Measurements from ENCODE around the gene TAF13.
A peak's percentile ranks its signal among the peaks of the same experiment; 100 is the strongest.

Gene TAF13

GRCh38 chr1:109050228-109050995 lies 25.4 kb downstream of the TAF13 start:
- H3K4me3 ChIP-seq (ENCODE audit: low read depth, low read length), result no peak overlapping the region
- DNase-seq (ENCODE audit: low read depth, low spot score), result no peak
- no peak for TF ChIP-seq CTCF (IDR thresholded peaks at IDR 0.05; ENCODE audit: low read depth, low read length)
- in situ Hi-C loops (cut with HindIII; ENCODE audit: low sequenced_read_pairs), result no loop called here

- DNase-seq (ENCODE audit: low read depth, low spot score), result no peak
- in situ Hi-C loops (cut with HindIII; ENCODE audit: low sequenced_read_pairs), result no loop called here
- no peak for TF ChIP-seq CTCF (IDR thresholded peaks at IDR 0.05; ENCODE audit: low read depth, low read length)
- H3K4me3 ChIP-seq (ENCODE audit: low read depth, low read length), result no peak overlapping the region
Observed at GRCh38 chr1:109048335-109048734, 27.5 kb downstream of the TAF13 start.

GRCh38 chr1:109047339-109047738 lies 28.5 kb downstream of the TAF13 start:
- no peak for DNase-seq (ENCODE audit: low read depth, low spot score)
- H3K4me3 ChIP-seq (ENCODE audit: low read depth, low read length), result no peak overlapping the region
- no peak for TF ChIP-seq CTCF (IDR thresholded peaks at IDR 0.05; ENCODE audit: low read depth, low read length)
- in situ Hi-C loops (cut with HindIII; ENCODE audit: low sequenced_read_pairs), result no loop called here

DNA sequence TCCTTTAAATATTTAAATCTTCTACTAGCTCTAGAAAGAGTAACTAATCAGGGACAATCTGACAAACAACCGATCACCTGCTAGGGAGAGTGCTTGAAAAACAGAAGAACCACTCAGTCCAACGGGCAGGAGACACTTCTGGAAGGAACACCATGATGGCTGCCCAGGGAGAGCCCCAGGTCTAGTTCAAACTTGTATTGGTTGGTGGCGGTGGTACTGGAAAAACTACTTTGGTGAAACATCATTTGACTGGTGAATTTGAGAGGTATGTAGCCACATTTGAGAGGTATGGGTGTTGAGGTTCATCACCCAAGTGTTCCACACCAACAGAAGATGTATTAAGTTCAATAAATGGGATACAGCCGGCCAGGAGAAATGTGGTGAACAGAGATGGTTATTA lies 29.1 kb downstream of the TAF13 start:
- no peak for TF ChIP-seq CTCF (IDR thresholded peaks at IDR 0.05; ENCODE audit: low read depth, low read length)
- H3K4me3 ChIP-seq (ENCODE audit: low read depth, low read length), result no peak overlapping the region
- DNase-seq (ENCODE audit: low read depth, low spot score), result no peak
- in situ Hi-C loops (cut with HindIII; ENCODE audit: low sequenced_read_pairs), result no loop called here

- in situ Hi-C loops (cut with HindIII; ENCODE audit: low sequenced_read_pairs), result no loop called here
- H3K4me3 ChIP-seq (ENCODE audit: low read depth, low read length), result no peak overlapping the region
- TF ChIP-seq CTCF (IDR thresholded peaks at IDR 0.05; ENCODE audit: low read depth, low read length), result no peak
- no peak for DNase-seq (ENCODE audit: low read depth, low spot score)
Observed at GRCh38 chr1:109045595-109045994, 30.2 kb downstream of the TAF13 start.

DNA sequence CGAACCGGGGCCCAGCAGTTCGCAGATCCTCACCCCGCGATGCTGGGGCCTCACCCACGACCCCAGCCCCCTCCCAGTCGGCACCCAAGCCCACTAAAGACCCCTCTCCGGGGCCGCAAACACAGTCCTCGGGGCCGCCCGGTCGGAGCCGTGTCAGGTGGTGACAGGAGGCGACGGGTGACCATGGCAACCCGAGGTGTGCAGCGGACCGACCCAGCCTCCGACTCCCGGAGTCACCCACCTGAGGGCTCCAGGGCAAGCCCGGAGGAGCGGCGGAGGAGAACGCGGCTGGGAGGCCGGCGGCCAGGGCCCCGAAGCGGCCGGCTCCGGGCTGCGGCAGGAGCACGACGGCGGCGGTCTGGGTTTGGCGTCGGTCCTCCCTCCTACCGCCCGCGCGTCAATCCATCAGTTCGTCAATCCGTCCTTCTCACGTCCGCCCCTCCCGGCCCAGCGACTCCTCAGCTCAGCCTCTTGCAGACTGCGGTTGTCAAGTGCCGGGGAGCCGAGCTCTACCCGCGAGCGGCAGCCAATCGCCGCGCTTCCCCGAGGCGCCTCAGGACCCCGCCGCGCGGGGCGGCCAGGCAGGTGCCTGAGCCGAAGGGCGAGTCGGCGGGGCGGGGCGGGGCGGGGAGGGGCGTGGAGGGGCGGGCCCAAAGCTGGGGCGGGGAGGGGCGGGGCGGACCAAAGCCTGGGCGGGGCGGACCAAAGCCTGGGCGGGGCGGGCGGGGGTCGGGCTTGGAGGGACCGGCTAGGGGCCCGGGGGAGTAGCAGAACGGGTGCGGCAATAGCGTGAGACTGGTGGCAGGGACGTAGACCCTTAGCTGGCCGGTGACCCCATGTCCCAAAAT lies 34.0 kb downstream of the TAF13 start, which contains the start of gene WDR47:
Gene WDR47, minus strand, starts transcription at position 482 of the 848 bp plus-strand sequence. CDS start 18,590 bp downstream, outside the sequence.
- in situ Hi-C loops (cut with HindIII; ENCODE audit: low sequenced_read_pairs), result no loop called here
- TF ChIP-seq CTCF (IDR thresholded peaks at IDR 0.05; ENCODE audit: low read depth, low read length), result no peak
- DNase-seq (ENCODE audit: low read depth, low spot score), result peak; percentile 96
- peak within 1 kb of the TSS; percentile 98 for H3K4me3 ChIP-seq (ENCODE audit: low read depth, low read length)
